AML-193 (cell line): Measurements from ENCODE around the gene TPM3.
"Not testable (repeated sequence)": the region's sequence is repeated elsewhere in the genome, so short reads cannot be mapped to it uniquely, and the experiment has no call there.

Source experiments
- DNase-seq, 2 experiments: peaks; one replicate each; lab custom pipeline; 2025; lab: John Stamatoyannopoulos, UW

TPM3 gene

GRCh38 chr1:154191990-154192461 is at the start of gene TPM3:
TPM3 (minus strand) TSS chr1:154192100; CDS start chr1:154192018, 82 bp downstream.
- peak; percentile 23 to 24 for DNase-seq

- no peak for DNase-seq
Measured at GRCh38 chr1:154240294-154240833, 48.5 kb upstream of the TPM3 start.

GRCh38 chr1:154239491-154239890 is 47.6 kb upstream of the TPM3 start:
- no peak for DNase-seq

- no peak for DNase-seq
Measured at GRCh38 chr1:154237880-154238506, 46.1 kb upstream of the TPM3 start.

GRCh38 chr1:154237435-154237834 is 45.5 kb upstream of the TPM3 start:
- no peak for DNase-seq

- DNase-seq, result no peak
Measured at GRCh38 chr1:154236855-154237254, 45.0 kb upstream of the TPM3 start.

GRCh38 chr1:154233127-154233526 is 41.2 kb upstream of the TPM3 start:
- not testable (repeated sequence) for DNase-seq

GRCh38 chr1:154231112-154231511 is 39.2 kb upstream of the TPM3 start:
- not testable (repeated sequence) for DNase-seq

GRCh38 chr1:154225370-154225769 is 33.5 kb upstream of the TPM3 start:
- no peak for DNase-seq

- DNase-seq, result no peak
Measured at GRCh38 chr1:154223621-154224020, 31.7 kb upstream of the TPM3 start.

GRCh38 chr1:154222918-154223317 is 31.0 kb upstream of the TPM3 start:
- no peak for DNase-seq

GRCh38 chr1:154222518-154222917 is 30.6 kb upstream of the TPM3 start:
- DNase-seq, result no peak

- DNase-seq, result peak; percentile 47 to 52
Measured at GRCh38 chr1:154221278-154222001, 29.5 kb upstream of the TPM3 start.

GRCh38 chr1:154220970-154221277 is 29.0 kb upstream of the TPM3 start:
- no peak for DNase-seq

GRCh38 chr1:154220071-154220969 is 28.4 kb upstream of the TPM3 start, which contains the start of gene UBAP2L:
UBAP2L (plus strand) TSS chr1:154220955; CDS start chr1:154225124, 4,169 bp downstream.
- DNase-seq, result peak; percentile 96 to 97

- peak; percentile 27 to 42 for DNase-seq
Measured at GRCh38 chr1:154219541-154219940, 27.6 kb upstream of the TPM3 start.

GRCh38 chr1:154218545-154218944 is 26.6 kb upstream of the TPM3 start:
- DNase-seq, result no peak

- DNase-seq, result no peak
Measured at GRCh38 chr1:154213274-154213673, 21.4 kb upstream of the TPM3 start.

- DNase-seq, result no peak
Measured at GRCh38 chr1:154212083-154212482, 20.2 kb upstream of the TPM3 start.

GRCh38 chr1:154208677-154209388 is 16.9 kb upstream of the TPM3 start:
- peak; percentile 15 to 24 for DNase-seq

- DNase-seq, result no peak
Measured at GRCh38 chr1:154207262-154207661, 15.4 kb upstream of the TPM3 start.

- DNase-seq, result no peak
Measured at GRCh38 chr1:154206196-154206595, 14.3 kb upstream of the TPM3 start, which contains the start of gene CFAP141. CFAP141 (minus strand) TSS chr1:154206333; CDS start chr1:154206307, 26 bp downstream.
